ENCODE results near the gene WDR12.
A peak's percentile ranks its signal among the peaks of the same experiment; 100 is the strongest.
"Not testable (repeated sequence)": the region's sequence is repeated elsewhere in the genome, so short reads cannot be mapped to it uniquely, and the experiment has no call there.

The WDR12 gene

GRCh38 chr2:202885190-202885589 is 26.3 kb downstream of the WDR12 start:
- no peak for DNase-seq

- DNase-seq: no peak
These were observed 27.3 kb downstream of the WDR12 start for GRCh38 chr2:202883987-202884675.

DNA sequence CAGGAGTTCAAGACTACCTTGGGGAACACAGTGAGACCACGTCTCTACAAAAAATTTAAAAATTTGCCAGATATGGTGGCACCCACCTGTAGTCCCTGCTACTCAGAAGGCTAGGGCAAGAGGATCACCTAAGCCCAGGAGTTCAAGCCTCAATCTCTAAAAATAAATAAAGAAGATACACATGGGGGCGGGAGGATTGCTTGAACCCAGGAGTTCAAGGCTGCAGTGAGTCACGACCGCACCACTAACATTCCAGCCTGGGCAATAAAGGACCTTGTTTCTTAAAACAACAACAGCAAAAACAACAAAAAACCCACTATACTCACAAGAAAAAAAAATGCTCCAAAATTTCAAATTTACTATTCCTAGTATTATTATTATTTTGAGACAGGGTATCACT is 29.9 kb downstream of the WDR12 start:
- no peak for DNase-seq

- DNase-seq: no peak
These were observed 33.8 kb downstream of the WDR12 start for GRCh38 chr2:202877699-202878098.

- peak in 51 of 56 donors; percentile 4 to 81 (median 57) for DNase-seq
These were observed 40.0 kb downstream of the WDR12 start, which contains the start of gene ICA1L for GRCh38 chr2:202871300-202872141. Gene ICA1L, minus strand, starts transcription at chr2:202871766. Its CDS starts 42,757 bp downstream, at chr2:202829009.

DNA sequence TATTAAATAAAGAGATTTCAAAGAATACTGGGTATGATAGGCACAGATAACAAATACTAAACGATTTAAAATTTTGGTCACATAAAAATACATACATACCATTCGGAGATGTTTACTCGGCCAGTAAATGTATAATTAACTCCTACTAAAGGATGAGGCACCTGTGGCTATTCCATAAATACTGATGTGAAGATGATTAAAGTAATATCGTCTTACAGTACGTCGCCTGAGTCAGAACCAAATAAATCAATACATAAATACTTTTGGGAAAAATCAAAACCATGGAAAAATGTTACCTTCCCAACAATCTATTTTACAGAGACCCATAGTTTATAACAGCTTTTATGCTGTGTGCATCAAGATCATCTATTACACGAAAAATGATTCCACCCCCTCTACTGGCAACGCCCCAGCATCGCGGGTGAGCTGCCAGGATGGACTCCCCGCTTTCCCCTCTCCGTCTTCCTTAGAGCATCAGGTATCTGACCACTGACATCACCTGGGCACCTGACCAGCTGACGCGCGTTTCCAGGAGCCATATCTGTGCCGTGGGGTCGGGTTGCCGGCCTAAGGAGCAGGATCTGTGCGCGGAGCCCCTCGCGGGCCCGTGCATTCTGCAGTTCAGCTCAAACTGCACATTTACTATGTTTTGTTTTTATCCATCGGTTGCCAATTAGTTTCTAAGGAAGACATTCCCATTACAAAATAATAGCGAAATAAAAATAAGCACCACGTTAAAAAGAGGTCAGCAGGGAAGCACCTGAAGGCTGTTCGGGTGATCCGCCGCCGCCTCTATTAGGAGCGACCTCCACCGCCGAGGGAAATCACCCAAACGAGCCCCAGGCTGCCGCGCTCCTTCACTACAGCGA is 40.8 kb downstream of the WDR12 start:
- DNase-seq: peak in 52 of 56 donors; percentile 1 to 70 (median 32)

- no peak for DNase-seq
These were observed 49.5 kb downstream of the WDR12 start for GRCh38 chr2:202861987-202862386.

DNA sequence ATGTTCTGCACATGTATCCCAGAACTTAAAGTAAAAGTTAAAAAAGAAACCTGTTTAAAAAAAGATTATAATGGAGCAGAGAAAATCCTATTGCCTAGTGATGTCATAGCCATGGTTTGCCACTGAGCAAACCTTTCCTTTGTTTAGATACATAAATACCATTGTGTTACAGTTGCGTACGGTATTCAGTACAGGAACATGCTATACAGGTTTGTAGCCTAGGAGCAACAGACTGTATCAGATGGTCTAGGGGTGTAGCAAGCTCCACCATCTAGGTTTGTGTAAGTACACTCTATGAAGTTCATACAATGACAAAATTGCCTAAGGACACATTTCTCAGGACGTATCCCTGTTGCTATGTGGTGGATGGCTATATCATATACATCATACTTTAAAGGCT is 52.9 kb downstream of the WDR12 start:
- DNase-seq: no peak

- DNase-seq: not testable (repeated sequence)
These were observed 62.1 kb downstream of the WDR12 start for GRCh38 chr2:202849343-202849742.

DNA sequence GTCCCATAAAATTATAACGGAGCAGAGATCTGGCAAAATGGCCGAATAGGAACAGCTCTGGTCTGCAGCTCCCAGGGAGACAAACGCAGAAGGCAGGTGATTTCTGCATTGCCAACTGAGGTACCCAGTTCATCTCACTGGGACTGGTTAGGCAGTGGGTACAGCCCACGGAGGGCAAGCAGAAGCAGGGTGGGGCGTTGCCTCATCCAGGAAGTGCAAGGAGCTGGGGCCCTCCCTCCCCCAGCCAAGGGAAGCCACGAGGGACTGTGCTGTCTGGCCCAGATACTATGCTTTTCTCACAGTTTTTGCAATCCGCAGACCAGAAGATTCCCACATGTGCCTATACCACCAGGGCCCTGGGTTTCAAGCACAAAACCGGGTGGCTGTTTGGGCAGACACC is 62.7 kb downstream of the WDR12 start:
- DNase-seq: no peak

- no peak for DNase-seq
These were observed 63.6 kb downstream of the WDR12 start for GRCh38 chr2:202847693-202848524.

GRCh38 chr2:202844656-202845055 is 66.8 kb downstream of the WDR12 start:
- DNase-seq: no peak

GRCh38 chr2:202842690-202843089 is 68.8 kb downstream of the WDR12 start:
- DNase-seq: no peak

- no peak for DNase-seq
These were observed 70.2 kb downstream of the WDR12 start for GRCh38 chr2:202841090-202841867.

DNA sequence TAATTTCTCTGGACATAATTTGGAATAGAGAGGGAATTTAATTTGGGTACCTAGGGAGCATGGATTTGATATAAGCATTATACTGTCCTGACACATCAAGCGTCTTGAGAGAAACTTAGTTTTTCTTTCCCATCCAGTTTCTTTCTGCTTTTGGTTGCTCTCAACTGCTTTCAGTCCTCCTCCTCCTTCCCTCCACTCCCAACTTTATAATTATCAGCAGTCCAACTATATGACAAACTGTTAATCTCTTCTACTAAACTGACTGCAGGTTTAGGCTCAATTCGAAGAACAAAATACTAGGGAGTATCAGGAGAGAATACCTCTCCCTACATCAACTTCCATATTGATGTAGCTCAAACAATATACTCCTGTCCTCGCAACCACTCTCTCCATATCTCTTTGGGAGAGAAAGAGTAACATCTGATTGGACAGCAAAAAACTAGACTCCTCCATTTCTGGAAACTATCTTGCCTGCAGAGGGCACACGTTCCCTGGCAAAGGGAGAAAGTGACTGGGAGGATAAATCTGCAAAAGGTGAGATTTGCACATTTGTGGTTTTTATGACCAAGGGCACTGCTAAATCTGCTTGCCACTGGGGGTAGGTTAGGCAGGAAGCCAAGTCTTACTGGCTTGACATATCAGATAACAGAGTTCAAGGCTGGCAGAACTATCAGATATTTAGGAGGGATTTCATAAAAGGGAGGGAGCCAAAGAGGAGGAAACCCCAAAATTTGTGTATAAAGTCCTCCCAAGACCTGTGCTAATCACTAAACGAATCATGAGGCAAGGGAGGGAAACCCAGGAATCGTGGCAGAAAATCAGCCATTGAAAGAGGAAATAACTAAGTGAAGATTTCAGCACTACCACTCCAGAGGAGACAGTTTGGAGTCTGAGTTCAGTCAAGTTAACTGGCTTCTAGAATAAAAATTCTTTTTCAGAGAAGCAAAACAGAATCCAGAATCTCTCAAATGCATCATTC is 79.9 kb downstream of the WDR12 start:
- peak in 8 of 56 donors; percentile 2 to 27 (median 3) for DNase-seq

GRCh38 chr2:202824901-202825300 is 86.6 kb downstream of the WDR12 start:
- DNase-seq: no peak

All from nucleus accumbens (tissue), 56 donors.